ENCODE results near the gene BIN1.

The BIN1 gene

DNA sequence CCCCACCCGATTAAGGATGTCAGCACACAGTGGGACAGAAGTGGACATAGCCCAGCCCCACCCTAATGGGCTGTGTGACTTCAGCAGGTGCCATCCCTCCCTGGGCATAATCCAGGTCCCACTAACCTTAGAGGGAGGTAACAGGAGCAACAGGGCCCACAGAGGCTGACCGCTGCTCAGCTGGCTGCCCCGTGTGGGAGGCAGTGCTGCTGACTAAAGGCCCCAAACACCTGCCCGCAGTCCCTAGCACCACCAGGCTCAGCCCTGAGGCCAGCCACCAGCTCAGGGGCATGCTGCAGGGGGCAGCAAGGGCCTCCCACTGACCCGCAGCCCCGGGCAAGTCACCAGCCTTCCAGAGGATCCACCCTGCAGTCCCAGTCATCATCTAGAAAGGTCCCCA is 14.6 kb downstream of the BIN1 start:
- no peak for DNase-seq (ENCODE audit: low read depth in 2 of 2)

DNA sequence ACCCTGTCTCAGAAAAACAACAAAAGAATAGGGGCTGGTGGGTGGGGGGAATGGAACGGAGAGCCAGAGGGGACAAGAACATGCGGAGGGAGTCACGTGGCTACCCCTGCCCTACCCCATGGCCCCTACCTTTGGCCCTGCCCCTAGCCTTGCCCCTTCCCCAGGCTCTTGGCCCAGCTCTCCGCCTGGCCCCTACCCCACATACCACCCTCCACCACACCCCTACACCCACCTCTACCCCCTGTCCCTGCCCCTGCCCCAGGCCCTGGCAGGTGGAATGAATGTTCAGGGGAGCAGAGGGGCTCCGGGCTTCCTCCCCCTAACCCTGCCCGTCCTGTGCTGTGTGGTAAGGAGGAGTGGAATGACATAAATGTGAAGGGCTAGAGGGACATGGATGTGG is 15.1 kb downstream of the BIN1 start:
- no peak for DNase-seq (ENCODE audit: low read depth in 2 of 2)

DNA sequence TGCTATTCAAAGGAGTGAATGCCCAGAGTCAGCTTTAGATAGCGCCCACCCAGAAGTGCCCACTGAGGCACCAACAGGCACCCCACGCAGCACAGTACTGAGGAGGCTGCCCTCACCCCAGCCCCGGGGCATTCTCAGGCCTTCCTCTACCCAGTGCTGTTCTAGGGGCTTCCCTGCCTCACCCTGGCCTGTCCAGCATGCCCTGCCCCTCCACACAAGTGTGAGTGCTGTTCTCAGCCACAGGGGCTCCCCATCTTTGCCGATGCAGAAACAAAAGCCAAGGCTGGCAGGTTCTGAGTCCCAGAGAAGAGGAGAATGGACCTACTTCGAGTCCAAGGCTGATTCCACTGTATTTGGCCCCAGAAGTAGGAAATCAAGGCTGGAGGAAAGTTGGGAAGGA is 15.8 kb downstream of the BIN1 start:
- DNase-seq (ENCODE audit: low read depth in 2 of 2), result no peak

DNA sequence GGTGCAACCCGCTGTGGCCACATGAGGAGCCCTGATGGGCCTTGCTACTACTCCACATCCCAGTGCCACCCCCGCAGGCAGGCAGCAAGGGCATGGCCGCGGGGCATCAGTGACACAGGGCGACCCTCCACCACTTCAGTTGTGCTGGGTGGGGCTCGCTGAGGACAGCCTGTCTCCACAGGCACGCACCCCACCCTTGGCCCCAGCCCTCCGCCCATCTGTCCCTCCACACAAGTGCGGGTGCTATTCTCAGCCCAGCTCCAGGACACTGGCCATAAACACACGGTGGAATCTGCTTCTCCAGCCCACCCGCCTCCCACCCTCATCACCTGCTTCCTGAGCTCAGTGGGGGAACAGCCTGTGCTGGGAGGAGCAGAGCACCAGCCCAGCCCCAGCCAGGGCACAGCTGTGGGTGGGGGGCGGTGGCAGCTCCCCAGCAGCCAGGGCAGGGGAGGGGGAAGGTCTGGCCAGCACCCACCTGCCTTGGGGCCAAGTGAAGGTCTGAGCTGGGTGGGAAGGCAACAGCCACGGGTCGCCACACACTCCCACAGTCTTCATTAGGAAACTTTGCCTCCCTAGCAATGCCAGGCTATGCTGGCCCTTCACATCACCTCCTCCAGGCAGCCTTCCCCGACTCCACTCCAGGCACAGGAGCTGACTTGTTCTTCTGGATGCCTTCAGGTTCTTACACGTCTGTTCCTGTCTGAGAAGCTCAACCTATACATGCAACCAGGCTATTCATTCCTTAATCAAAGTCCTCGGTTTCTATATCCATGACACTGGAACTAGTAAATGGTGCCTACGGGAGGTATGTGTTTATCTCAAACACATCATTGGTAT is 16.5 kb downstream of the BIN1 start:
- DNase-seq (ENCODE audit: low read depth in 2 of 2), result no peak

DNA sequence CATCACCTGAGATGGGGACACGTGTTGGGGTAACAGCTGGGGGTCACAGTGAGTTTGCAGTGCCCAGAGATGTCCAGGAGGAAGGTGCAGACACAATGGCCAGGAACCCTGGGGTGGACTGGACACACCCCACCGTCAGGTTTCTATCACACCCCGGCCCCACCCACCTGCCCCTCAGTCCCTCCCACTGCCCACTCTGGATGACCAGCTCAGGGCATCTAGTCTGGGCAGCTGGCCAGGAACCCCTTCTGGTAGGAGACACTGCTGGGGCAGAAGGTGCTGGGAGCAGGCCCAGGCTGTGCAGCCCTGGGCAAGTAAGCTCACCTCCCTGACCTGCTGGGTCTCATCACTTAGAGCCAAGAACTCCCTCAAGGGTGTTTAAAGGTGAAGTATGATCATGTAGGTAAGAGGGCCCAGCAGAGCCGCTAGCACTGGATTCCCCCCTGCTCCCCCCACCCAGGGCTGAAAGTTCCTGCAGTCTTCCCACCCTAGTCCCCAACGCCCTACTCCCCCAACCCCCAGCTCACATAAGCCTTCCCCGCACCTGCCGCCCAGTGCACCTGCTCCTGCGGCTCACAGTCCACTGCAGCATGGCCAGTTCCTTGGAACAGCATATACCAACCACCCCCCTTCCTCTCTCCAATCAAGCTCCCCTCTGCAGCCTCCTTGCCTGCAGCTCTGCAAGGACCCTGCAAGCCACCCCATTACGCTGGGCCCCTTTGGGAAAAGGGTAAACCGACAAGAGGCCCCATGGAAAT is 17.3 kb downstream of the BIN1 start:
- no peak for DNase-seq (ENCODE audit: low read depth in 2 of 2)

DNA sequence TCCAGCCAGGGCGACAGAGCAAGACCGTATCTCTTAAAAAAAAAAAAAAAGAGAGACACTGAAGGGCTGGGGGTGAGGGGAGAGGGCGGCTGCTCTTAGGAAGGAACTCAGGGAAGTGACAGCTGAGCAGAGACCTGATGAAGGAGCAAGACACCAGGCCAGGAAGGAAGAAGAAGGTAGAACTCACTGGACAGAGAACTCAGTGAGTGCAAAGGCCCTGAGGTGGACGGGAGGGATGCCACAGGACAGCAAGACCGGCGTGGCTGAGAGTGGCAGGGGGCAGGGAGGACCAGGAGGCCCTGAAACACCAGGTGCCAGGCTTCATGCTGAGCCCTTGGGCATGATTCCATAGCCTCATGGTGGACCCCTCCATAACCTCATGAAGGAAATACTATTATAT is 18.2 kb downstream of the BIN1 start:
- DNase-seq (ENCODE audit: low read depth in 2 of 2), result no peak

DNA sequence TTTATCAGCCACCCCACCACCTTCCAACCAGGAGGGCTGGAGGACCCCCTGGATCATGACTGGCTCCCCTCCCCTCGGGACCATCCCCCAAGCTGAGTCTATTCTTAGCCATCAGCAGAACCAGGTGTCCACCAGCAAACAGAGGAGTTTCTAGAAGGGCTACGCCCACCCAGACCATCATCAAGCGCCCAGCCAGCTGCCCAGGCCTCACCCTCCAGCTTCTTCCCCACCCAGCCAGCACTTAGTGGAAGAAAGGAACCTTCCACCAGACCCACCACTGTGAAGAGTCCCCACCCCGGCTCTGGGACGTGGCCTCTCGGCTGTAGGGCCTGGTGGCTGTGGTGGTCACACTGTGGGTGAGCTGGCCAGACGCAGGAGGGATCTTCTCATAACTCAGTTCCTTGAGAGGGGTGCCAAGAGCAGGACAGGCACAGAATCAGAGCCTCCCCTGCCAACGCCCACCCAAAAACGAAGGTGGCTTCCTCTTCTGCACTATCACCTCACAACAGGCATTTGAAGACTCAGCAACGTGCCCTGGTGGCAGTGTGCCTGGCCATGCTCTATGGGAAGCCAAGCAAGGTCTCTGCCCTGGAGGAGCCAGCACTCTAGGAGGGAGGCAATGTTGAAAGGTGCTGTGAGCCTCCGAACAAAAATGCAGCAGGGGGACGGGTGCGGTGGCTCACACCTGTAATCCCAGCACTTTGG is 19.0 kb downstream of the BIN1 start:
- DNase-seq (ENCODE audit: low read depth in 2 of 2), result no peak

DNA sequence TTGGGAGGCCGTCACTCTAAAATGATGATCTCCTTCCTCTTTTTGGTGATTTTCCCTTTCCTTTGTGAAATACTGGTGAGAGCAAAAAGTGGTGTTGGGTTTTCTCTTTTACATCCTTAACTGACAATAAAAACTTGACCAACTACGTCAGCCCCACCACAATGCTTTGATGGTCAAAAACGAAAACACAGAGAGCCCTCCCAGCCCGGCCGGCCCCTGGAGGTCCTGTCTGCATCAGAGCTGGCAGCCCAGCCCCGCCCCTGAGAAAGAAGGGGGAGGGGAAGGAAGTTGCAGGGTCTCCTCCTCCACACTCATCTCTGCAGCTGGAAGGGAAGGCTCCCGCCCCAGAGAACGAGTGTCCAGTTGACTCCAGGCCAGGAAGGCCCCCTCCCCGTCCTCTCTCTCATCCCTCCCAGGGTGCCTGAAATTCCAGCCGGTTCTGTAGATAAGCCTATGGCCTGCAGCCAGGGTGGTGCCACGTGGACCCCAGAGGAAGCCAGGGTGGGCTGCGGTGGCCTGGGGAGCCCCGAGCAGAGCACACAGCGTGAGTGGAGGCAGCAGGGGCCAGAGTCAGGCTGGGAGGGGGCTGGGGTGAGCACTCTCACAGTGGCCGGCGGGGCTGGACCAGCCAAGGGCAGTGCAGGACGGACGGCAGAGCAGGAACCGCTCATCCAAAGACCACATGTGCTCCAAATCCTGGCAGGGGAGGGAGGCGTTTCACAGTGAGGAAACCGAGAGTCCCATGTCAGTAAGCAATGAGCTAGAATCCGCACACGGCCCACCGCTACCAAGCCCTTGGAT is 19.8 kb downstream of the BIN1 start:
- no peak for DNase-seq (ENCODE audit: low read depth in 2 of 2)

DNA sequence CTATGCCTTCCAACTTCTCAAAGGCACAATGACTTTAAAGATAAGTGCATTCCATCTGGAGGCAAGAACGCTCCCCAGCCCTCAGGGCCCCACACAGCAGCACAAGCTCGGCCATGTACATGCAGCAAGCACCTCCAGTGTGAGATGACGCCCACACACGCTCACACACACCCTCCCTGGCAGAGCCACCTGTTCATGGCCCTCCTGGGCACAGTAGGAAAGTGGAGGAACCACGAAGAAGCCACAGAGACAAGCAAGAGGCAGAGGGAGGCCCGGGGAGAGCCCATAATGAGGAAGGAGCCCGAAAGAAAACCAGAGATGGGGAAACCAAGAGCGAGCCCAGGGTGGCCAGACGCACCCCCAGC is 21.7 kb downstream of the BIN1 start:
- no peak for DNase-seq (ENCODE audit: low read depth in 2 of 2)

DNA sequence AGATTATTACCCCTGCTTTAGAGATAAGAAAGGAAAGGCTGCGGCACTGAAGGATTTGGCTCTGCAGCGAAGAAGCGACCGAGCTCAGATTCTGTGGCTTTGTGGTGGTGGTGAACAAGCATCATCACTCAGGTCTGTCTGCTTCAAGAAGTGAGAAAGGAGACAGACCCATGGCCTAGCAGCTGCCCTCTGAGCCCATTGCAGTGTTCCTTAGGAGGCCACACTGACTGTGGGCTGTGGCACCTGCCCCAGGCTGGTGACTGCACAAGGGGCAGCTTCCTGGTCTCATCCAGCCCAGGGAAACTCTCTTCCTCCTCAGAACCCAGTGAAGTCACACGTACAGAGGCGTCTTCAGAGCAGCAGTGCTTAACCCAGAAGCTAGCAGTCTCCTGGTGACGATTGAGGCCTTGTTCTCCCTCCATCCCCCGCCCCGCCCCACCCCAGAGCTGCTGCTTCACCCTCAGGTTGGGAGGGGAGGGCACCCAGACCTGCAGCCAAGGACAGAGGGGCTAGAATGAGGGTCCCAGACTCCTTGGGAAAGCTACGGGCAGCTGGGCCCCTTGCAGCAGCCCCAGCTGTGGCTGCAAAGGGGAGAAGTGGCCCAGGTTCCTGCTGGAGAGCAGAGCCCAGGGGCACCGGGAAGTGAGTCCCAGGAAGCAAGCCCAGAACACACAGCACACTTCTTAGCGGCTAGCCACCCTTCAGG is 22.2 kb downstream of the BIN1 start:
- DNase-seq (ENCODE audit: low read depth in 2 of 2), result no peak

DNA sequence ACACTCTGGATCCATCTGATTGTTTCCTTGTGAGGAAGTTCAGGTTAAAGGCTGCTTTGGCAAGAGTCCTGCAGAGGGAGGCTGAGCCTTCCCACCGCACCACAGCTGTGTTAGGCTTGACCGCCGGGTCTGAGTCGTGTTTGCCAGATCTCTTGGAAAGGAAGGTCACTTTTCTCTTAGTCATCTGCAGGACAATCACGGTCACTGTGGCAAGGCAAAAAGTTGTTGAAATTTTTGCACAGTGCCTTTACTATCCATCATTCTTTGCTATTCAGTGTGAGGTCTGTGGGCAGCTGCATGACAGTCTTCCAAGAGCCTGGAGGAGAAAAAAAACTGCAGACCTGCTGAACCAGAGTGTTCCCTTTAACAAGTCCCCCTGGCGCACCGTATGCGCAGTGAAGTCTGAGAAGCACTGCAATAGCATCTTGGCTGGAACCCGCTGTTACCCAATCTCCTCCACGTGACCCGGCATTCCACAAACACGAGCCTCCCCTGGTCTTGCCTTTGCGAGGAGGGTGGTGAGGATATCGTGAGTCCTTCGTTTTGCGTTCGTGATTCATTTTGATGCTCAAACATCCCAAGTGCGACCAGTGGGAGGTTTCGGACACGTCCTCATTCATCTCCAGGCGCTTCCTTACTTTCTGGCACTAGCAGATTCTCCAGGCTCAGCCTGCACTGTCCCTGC is 23.0 kb downstream of the BIN1 start:
- no peak for DNase-seq (ENCODE audit: low read depth in 2 of 2)

DNA sequence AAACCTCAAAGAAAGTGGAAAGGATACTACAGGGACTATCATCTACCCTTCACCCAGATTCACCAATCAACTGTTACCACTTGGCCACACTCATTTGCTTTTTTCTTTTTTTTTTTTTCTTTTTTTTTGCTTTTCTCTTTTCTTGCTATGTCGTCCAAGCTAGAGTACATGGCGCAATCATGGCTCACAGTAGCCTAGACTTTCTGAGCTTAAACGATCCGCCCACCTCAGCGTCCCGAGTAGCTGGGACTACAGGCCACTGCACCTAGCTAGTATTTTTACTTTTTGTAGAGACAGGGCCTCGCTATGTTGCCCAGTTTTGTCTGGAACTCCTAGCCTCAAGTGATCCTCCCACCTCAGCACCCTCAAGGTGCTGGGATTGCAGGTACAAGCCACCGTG is 24.0 kb downstream of the BIN1 start:
- no peak for DNase-seq (ENCODE audit: low read depth in 2 of 2)

DNA sequence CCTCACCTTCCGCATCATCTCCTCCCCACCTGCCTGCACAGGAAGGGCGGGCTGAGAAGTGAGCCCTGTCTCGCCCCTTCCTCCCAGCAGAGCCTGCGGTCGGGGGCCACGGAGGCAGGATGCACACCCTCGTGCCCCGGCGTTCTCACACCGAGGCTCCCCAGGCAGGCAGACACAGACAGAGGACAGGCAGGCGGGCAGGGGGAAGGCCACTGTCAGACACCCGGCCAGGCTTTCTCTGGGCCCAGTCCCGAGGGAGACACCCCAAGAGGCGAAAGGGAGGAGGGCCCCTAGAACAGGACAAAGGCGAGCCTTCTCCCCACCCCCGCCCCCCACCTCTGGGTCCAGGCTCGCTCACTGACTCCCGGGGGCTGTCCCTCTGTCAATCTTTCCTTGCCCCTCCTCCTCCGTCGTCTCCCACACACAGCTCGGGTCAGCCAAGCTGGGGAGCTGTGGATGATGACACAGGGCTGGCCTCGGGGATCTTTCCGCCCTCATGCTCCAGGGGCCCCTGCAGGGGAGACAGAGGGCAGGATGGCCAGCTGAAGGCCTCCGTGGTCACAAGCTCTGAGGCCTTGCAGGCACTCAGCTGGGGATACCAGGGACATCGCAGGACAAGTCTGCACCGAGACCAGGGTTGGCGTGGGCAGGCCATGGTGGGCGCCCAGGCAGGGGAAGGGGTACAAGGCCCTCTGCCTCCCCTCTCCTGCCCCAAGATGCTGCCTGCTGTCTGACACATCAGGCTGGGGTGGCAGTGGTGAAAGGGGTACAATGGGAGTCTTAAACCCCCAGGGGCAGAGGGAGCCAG is 24.9 kb downstream of the BIN1 start:
- peak; percentile 44 to 52 for DNase-seq (ENCODE audit: low read depth in 2 of 2)

DNA sequence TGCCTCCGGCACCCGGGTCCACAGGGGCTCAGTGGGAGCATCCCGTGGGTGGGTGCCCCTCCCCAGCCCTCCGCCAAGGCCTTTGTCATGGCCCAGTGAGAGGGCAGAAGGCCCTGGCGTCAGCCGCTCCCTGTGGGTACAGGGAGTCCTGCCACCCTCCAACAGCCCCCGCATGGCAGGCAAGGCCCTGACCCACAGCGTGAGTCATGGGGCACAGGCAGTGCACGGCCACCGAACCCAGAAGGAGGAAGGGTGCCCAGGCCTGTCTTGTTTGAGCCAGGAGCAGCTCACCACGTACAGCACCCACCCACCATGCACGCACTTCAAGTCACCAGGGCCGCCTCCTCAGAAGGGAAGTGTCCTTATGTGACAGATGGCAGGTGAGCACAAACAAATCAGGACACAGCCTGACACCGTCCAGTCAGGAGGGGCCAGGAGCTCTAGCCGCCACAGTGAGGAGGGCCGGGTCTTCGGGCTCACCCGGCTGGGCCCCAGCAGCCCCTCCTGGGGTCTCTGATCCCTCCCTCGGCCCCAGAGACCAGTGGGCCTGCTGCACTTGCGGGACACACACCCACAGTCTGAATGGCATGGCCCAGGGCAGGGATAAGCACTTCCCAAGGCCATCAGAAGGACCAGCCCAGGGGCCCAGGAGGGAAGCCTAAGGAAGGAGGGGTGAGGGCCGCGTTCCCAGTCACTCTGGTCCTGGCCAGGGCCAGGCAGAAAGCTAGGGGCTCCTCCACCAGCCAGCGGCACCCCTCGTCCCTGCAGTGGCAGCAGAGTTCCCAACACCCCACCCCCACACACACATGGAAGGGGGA is 25.8 kb downstream of the BIN1 start:
- DNase-seq (ENCODE audit: low read depth in 2 of 2), result peak; percentile 30 to 32

DNA sequence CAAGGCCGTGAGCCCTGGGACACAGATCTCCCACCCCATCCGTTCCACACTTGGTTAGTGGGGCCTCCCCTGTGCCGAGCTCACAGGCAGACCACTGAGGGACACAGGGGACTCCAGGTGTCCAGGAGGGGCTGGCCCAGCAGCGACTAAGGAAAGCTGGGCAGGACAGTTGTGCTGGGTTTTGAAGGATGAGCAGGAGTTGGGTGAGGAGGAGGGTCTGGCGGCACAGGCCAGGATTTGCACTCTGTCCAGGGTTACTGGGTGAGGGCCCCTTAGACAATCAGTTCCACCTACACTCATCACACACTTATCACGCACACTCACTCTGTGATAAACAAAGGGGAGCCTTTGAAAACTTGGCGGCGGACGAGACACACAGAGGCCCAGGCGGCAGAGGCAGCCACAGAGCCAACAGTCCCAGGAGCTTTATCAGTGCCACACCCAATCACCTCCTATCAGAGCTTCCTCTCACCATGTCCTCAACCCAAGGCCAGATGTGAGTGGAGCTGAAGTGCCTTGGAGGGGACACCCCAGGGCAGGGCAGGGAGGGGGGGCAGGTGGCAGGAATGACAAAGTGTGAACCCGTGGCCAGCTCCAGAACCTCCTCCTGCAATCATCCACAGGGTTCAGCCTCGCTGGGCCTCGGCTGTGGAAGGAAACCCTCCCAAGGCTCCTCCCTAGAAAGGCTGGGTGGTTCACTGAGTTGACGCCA is 26.6 kb downstream of the BIN1 start:
- DNase-seq (ENCODE audit: low read depth in 2 of 2), result peak in 1 of 2 donors; percentile 24

DNA sequence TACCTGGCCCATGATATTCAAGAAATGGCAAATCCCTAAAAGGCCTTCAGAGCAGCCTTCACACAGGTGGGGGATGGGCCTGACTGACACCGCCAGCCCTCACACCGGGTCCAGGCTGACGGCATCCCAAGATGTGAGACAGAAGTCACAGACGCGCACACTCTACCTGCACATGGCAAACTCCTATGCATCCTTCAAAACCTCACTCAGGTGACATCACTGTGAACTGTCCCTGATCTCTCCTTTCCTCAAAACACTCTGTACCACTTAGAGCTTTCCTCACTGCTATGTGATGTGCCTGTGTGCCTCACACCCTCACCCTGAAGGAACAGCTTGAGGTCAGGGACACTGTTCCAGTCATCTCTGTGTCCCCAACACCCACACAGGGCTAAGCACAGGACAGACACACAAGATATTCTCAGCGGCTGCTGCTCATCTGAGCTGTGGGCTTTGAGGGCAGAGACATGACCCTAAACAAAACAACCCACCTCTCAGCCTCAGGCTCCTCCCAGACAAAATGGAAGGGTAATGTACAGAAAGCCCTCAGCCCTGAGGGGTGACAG is 27.5 kb downstream of the BIN1 start:
- DNase-seq (ENCODE audit: low read depth in 2 of 2), result no peak

DNA sequence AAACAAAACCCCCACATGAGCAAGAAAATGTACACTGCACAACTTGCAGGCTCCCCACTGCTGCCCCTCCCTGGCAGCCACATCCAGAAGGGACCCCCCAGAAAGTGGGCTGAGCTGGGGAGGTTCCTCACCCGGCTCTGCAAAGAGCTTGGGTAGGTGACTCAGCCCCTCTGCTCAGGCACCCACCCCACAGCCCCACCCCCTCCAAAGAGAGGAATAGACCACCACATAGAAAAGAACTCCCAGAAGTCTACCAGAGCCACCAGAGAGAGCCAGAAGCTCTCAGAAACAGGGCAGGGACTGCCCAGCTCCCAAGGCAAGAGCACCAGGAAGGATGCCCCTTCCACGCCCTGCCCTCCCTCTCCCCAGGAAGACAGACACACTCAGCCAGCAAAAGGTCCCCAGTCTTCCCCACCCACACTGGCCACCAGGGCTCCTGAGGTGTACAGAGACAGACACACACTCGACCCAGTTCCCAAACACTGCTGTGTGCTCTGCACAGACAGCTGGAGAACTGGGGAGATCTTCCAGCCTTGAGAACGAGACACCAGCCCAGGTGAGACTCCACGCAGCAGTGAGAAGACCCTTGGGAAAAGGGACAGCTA is 28.2 kb downstream of the BIN1 start:
- DNase-seq (ENCODE audit: low read depth in 2 of 2), result no peak

DNA sequence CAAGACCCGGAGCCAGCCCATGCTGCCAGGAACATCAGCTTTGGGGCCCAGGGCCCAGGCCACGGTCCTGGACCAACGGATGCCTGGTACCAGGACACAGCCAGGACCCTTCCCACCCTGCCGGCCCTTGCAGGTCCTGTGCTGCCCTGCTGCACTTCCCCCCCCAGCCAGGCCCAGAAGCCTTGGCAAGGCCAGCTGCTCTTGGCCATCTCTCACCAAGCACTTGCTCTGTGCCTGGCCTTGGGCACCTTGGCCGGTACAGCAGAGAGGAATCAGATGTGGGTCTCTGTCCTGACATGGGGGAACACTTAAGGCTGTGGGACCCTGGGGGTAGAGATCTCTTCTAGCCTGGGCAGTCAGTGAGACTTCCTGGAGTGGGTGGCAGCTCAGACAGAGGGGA is 28.9 kb downstream of the BIN1 start:
- DNase-seq (ENCODE audit: low read depth in 2 of 2), result no peak
